Measurements from ENCODE around the gene CHCHD2.
A peak's percentile ranks its signal among the peaks of the same experiment; 100 is the strongest.

DNA sequence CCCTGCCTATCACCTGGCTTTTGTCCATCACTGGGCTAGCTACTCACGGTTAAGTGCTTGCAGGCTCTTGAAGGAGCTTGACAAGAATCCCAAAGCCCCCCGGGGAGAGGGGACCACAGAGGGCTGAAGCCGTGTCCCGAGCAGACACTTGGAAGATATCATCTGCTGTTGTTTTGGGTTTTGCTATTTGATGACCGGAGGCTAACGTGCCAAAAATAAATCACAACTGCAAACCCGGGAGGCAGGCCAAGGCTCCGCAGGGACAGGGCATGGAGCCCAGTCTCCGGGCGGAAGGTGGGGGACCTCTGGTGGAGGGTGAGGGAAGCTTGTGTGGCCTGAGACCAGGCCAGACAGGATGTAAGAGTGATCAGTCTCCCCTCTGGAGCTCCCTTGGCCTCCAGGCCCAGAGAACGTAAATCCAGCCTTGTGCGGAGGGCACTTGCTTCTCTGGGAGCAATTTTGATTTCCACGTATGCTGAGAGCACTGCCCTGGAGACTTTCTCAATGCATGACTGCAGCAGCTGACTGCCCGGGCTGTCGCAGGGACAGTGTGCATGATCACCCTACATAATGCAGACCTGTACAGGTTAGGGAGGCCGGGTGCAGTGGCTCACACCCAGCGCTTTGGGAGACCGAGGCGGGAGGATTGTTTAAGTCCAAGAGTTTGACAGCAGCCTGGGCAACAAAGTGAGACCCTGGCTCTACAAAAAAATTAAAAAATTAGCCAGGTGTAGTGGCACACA, 13.3 kb downstream of the CHCHD2 start, which contains the start of gene PHKG1:
- TF ChIP-seq, protein P1, sequence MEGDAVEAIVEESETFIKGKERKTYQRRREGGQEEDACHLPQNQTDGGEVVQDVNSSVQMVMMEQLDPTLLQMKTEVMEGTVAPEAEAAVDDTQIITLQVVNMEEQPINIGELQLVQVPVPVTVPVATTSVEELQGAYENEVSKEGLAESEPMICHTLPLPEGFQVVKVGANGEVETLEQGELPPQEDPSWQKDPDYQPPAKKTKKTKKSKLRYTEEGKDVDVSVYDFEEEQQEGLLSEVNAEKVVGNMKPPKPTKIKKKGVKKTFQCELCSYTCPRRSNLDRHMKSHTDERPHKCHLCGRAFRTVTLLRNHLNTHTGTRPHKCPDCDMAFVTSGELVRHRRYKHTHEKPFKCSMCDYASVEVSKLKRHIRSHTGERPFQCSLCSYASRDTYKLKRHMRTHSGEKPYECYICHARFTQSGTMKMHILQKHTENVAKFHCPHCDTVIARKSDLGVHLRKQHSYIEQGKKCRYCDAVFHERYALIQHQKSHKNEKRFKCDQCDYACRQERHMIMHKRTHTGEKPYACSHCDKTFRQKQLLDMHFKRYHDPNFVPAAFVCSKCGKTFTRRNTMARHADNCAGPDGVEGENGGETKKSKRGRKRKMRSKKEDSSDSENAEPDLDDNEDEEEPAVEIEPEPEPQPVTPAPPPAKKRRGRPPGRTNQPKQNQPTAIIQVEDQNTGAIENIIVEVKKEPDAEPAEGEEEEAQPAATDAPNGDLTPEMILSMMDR (IDR thresholded peaks at IDR 0.05) = peak in 3 of 5 experiments; percentile 43 to 51 (median 44)
- peak in 1 of 3 donors; percentile 42 for TF ChIP-seq POLR2AphosphoS5 (IDR thresholded peaks at IDR 0.05)

All from transverse colon (tissue), 4 donors.